Gastrocnemius medialis (tissue), 4 donors: Measurements from ENCODE around the gene MTFMT. TPM values are rescaled to one million over a fixed set of nuclear protein-coding genes. Genes with fewer than 3 reads are reported as not detected.

ENCODE experiments used
- ATAC-seq, 2 donors: fragments of 150-250 bp; one replicate each; pipeline ENCODE4 v1.9.1; 2016
- DNase-seq, 2 donors: peaks; one replicate each; pipeline ENCODE4 v3.0.0-alpha.2; 2019
- H3K27ac ChIP-seq, 4 donors: fragments of 200-600 bp; sonication (generic); 1 replicate in 1 of 4; 2 replicates in 3 of 4; pipeline ENCODE4 v1.5.1; 2016 to 2018; ENCODE audit warnings: mild to moderate bottlenecking in 2 of 4, moderate library complexity in 1 of 4
- H3K27me3 ChIP-seq, 3 donors: fragments of 200-600 bp; sonication (generic) in 2 of 3; 1 replicate in 1 of 3; 2 replicates in 2 of 3; pipeline versions ENCODE4 v1.5.1 to v1.6.0; 2016 to 2019; ENCODE audit warnings: mild to moderate bottlenecking in 1 of 3, moderate library complexity in 1 of 3
- H3K36me3 ChIP-seq, 2 donors: fragments of 200-600 bp; sonication (generic) in 1 of 2; one replicate each; pipeline ENCODE4 v1.5.1; 2017 to 2018
- H3K4me1 ChIP-seq, 2 donors: fragments of 200-600 bp; sonication (generic) in 1 of 2; one replicate each; pipeline ENCODE4 v1.5.1; 2016 to 2017; ENCODE audit warnings: mild to moderate bottlenecking in 2 of 2
- H3K4me3 ChIP-seq, 4 donors: fragments of 200-600 bp; sonication (generic) in 3 of 4; 1 replicate in 1 of 4; 2 replicates in 3 of 4; pipeline ENCODE4 v1.5.1; 2016 to 2019; ENCODE audit warnings: mild to moderate bottlenecking in 2 of 4
- H3K9me3 ChIP-seq, 3 donors: fragments of 200-600 bp; sonication (generic) in 2 of 3; 1 replicate in 1 of 3; 2 replicates in 2 of 3; pipeline ENCODE4 v1.5.1; 2016 to 2019
- CTCF ChIP-seq, 5 experiments: fragments of 450-650 bp in 3 of 5; fragments of 200-600 bp in 2 of 5; sonication (generic) in 2 of 5; IDR thresholded peaks in 4 of 5; conservative IDR thresholded peaks in 1 of 5; 1 replicate in 4 of 5; 2 replicates in 1 of 5; pipeline ENCODE4 v1.5.1; 2016 to 2019; ENCODE audit warnings: antibody characterized with exemption in 5 of 5, mild to moderate bottlenecking in 3 of 5, moderate library complexity in 3 of 5
- POLR2A ChIP-seq, 2 donors: fragments of 450-650 bp; IDR thresholded peaks; one replicate each; pipeline ENCODE4 v1.6.1; 2017; ENCODE audit warnings: antibody characterized with exemption in 2 of 2, mild to moderate bottlenecking in 2 of 2, moderate library complexity in 2 of 2
- in situ Hi-C, 4 donors: fragments of 200-750 bp; cut with MboI; loops; one replicate each; pipeline versions ENCODE4 v1.15.0 to v1.8.0; 2017; ENCODE audit warnings: low sequenced_read_pairs in 4 of 4
- intact Hi-C: fragments of 100-400 bp; cut with DNase I; formaldehyde crosslinking; loops from one replicate; pipeline ENCODE4 v1.15.1; 2023; ENCODE audit warnings: low total_unique reads
- total RNA-seq, 4 donors: library from RNA; depleted of rRNA; stranded (reverse); fragments of >200 nt; gene quantifications; one replicate each; pipeline versions ENCODE4 v1.1.0 to v1.2.3, GENCODE V29; 2016

MTFMT gene
- total RNA-seq, 4 donors from 2014 or later = 17.3 to 34.0 (median 27.9) TPM

- in situ Hi-C loops = no loop called here
- Histone ChIP-seq H3K4me1 (peaks cover 0 to 6% of the 10 kb centered on the region in 2 donors), H3K4me3 (no peak overlapping the region), H3K9me3 (no peaks in the 10 kb centered on the region), H3K36me3 (no peaks in the 10 kb centered on the region), H3K27me3 (no peaks in the 10 kb centered on the region), H3K27ac (no peak overlapping the region)
- DNase-seq (no peak), ATAC-seq (no peak)
- no peak for TF ChIP-seq POLR2A (IDR thresholded peaks at IDR 0.05)
- TF ChIP-seq CTCF (IDR thresholded peaks at IDR 0.05 in 4 of 5, conservative IDR thresholded peaks at IDR 0.05 in 1 of 5) = no peak
- intact Hi-C loops = no loop called here
Observed at GRCh38 chr15:65057549-65057940, 28.1 kb upstream of the MTFMT start.

- Histone ChIP-seq H3K27ac (no peak overlapping the region), H3K27me3 (no peaks in the 10 kb centered on the region), H3K36me3 (no peaks in the 10 kb centered on the region), H3K4me1 (peaks cover 0 to 6% of the 10 kb centered on the region in 2 donors), H3K9me3 (no peaks in the 10 kb centered on the region), H3K4me3 (no peak overlapping the region)
- TF ChIP-seq CTCF (IDR thresholded peaks at IDR 0.05 in 4 of 5, conservative IDR thresholded peaks at IDR 0.05 in 1 of 5) (no peak), POLR2A (IDR thresholded peaks at IDR 0.05) (no peak)
- intact Hi-C loops (no loop called here), in situ Hi-C loops (no loop called here)
- DNase-seq (no peak), ATAC-seq (no peak)
Observed at GRCh38 chr15:65056868-65057548, 27.6 kb upstream of the MTFMT start.

GRCh38 chr15:65056106-65056505 is 26.7 kb upstream of the MTFMT start:
- in situ Hi-C loops = no loop called here
- Histone ChIP-seq H3K4me3 (no peak overlapping the region), H3K9me3 (no peaks in the 10 kb centered on the region), H3K4me1 (peaks cover 0 to 6% of the 10 kb centered on the region in 2 donors), H3K27me3 (no peaks in the 10 kb centered on the region), H3K36me3 (no peaks in the 10 kb centered on the region), H3K27ac (peak overlapping the region in 2 of 4 donors; percentile 4 to 58)
- intact Hi-C loops = no loop called here
- DNase-seq (no peak), ATAC-seq (no peak)
- no peak for TF ChIP-seq CTCF (IDR thresholded peaks at IDR 0.05 in 4 of 5, conservative IDR thresholded peaks at IDR 0.05 in 1 of 5)
- TF ChIP-seq POLR2A (IDR thresholded peaks at IDR 0.05) = no peak

GRCh38 chr15:65055201-65055870 is 25.9 kb upstream of the MTFMT start:
- Histone ChIP-seq H3K27ac (peak overlapping the region; percentile 2 to 58 (median 6)), H3K9me3 (no peaks in the 10 kb centered on the region), H3K4me1 (peaks cover 0 to 6% of the 10 kb centered on the region in 2 donors), H3K27me3 (no peaks in the 10 kb centered on the region), H3K4me3 (no peak overlapping the region), H3K36me3 (no peaks in the 10 kb centered on the region)
- TF ChIP-seq CTCF (IDR thresholded peaks at IDR 0.05 in 4 of 5, conservative IDR thresholded peaks at IDR 0.05 in 1 of 5) (no peak), POLR2A (IDR thresholded peaks at IDR 0.05) (no peak)
- DNase-seq (no peak), ATAC-seq (no peak)
- in situ Hi-C loops = no loop called here
- intact Hi-C loops = no loop called here
